GM18517 (cell line): ENCODE measurements around the gene GALNTL6.
A peak's percentile ranks its signal among the peaks of the same experiment; 100 is the strongest.

ENCODE experiments used
- ATAC-seq: cut with Tn5 transposase; IDR thresholded peaks from one replicate; pipeline ENCODE4 v1.9.1; 2021; ENCODE audit warnings: mild to moderate bottlenecking, moderate library complexity; ENCODE audit not compliant: unreplicated experiment

GALNTL6 gene

GRCh38 chr4:171983935-171984805, 171.0 kb downstream of the GALNTL6 start:
- ATAC-seq, result no peak

- no peak for ATAC-seq
These were observed 171.9 kb downstream of the GALNTL6 start for GRCh38 chr4:171985129-171985528.

DNA sequence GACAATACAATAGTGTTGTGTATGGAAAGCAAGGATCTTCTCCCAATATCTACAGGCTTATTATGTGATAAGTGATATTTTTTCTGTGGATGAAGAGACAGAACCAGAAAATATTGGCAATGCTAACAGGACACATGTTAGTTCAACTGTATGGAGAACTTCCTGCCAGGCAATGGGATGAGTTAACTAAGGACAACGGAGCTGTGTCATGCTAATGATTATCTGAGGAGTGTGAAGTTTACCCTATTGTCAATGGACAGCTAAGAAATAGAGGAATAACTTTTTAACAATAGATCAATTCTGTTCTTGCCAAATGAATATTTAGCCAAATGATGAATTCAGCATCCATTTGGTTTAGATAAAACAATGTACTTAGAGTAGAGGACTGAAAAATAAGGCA, 180.0 kb downstream of the GALNTL6 start:
- no peak for ATAC-seq

DNA sequence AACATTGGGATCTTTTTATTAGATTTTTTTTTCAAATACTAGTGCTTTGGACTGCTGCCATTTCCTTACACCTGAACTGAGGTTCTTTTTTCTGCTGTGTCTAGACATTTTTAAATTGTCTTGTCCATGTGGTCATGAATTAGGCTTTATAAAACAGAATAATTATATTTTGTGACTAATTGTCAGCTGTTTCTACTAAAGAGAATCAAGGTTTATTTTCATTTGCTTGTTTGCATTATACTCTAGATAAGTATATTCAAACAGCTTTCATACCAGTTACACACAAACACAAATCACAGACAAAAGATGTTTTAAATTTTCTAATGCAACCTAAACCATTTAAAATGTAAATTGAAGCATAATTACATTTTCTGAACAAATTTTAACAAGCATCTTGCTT, 194.7 kb downstream of the GALNTL6 start:
- no peak for ATAC-seq

DNA sequence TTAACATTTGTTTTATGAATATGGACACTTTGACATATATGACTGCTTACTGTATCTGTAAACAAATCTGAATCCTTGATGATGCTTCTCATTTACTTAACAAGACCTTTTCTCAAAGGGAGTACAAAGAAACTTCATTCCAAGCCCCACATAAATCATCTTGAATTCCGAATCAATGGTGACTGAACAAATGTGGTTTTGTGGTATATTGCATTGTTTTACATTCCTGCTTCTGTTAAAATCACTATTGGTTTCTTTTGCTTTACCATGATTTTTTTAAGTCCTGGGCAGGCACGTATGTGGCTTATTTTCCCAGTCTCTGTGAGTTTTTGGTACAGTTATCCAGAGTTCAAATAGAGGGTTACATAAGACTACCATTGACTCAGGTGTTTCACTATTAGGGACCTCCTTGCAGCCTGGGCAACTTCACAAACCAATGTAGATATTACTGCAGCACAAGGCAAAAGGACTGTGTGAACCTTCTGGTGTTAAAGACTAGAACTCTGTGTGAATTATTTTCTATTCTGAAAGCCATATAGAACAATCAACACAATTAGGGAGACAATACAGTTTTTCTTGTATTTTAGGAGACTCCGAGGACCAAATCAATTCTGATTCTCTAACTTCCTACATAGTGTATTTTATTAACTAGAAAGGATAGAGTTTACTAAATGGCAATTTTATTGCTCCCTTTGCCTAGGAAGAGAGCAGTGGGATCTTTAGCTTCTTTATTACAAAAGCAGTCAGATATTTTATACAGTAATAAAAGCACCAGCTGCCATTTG, 196.4 kb downstream of the GALNTL6 start:
- no peak for ATAC-seq

DNA sequence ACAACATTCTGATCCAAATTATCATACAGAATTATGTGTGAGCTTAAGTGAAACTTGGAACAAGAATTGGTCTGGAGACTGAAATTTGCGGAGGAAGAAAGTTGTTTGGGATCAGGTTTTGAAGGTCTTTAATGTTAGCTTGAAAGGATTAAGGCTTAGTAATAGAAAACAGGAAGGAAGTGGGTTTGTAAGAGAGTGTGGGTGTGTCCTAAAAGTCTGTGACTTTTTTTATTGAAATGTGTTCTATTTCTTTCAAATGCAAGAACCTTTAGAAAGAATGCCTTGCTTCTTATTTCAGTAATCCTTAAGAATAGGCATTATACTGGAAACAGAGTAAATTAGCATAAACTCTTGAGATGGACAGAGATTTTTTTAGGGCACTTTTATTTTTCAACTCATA, 198.0 kb downstream of the GALNTL6 start:
- ATAC-seq, result no peak

DNA sequence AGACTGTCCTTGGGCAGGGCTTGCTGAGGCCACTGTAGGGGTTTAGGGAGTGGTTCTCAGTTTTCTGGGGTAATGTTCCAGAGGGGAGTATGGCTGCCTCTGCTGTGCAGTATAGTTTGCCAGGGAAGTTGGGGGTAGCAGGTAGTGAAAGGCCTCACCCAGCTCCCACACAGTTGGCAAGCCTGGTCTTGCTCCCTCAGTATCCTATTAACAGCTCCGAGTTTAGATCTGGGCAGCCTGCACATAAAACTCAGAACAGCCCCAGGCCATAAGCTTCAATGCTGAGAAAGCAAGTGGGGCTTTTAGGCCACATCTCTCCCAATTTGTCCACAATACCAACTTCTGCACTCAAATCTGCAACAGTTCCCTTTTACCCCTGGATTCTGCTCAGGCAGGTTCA, 205.2 kb downstream of the GALNTL6 start:
- no peak for ATAC-seq

DNA sequence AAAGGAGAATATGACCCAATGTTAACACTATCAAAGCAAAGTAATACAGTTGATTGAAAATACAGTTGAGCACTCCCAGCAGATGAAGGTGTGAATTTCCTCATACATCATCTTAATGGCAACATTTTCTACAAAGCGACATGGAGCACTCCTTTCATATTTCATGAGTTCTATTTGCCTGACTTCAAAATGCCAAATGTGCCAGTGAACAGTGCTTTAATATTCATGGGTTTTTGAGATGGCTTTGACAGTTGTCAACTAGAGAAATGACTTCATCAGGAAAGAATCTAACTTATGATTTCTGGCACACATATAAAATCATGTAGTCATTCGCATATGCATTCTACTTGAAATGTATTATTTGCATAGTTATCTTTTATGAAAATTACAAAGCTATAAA, 222.4 kb downstream of the GALNTL6 start:
- ATAC-seq, result no peak

DNA sequence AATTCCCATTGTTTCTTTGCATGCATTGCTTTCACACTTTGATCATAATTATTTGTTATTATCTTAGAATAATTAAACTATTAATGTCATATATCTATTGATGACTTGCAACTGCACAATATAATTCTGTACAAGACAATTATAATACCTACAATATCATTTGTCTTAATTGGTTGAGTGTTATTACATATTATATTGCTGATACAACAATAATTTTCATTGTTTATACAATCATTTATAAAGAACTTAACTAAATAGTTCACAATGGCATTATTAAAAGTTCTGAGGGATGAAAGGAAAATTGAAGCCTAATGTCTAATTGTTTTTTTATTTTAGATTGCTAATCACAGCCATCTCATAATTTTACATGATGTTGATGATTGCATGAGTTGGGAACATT, 227.6 kb downstream of the GALNTL6 start:
- no peak for ATAC-seq

DNA sequence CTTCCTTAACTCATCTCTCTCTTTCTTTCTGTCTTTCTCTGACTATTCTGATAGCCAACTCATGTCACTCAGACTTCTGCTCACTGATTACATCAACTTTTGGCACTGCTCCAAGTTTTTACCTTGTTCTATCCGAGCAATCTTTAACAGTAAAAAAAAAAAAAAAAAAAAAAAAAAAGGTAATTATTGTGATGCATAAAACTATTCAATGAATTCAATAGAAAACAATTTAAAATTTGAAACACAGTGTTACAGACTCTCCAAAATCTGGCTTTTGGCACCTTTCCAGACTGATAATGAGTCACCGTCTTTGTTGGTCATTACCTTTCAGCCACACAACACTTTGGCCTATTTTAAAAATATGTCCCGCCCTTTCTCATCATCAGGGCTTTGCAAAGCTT, 229.5 kb downstream of the GALNTL6 start:
- ATAC-seq, result no peak

- no peak for ATAC-seq
These were observed 232.8 kb downstream of the GALNTL6 start for GRCh38 chr4:172045981-172046380.

DNA sequence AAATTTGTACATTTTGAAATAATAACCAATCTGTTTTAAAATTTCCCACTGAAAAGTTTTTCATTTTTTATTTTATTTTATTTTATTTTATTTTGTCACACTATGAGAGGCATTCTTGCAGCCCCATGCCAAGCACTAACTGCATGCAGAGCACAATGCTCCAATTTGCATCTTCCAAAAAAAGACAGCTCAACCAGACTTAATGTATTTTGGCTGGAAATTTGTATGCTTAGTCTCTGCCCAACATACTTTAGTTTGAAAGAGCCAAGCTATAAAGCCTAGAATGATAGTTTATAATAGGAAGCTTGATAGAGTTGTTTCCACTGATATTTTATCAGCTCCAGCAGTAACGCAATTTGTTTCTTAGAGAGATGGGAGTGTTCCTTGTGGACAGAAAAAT, 235.5 kb downstream of the GALNTL6 start:
- no peak for ATAC-seq

GRCh38 chr4:172050911-172051310, 237.7 kb downstream of the GALNTL6 start:
- no peak for ATAC-seq

- peak; percentile 86 for ATAC-seq
These were observed 241.8 kb downstream of the GALNTL6 start for GRCh38 chr4:172055046-172055445.

DNA sequence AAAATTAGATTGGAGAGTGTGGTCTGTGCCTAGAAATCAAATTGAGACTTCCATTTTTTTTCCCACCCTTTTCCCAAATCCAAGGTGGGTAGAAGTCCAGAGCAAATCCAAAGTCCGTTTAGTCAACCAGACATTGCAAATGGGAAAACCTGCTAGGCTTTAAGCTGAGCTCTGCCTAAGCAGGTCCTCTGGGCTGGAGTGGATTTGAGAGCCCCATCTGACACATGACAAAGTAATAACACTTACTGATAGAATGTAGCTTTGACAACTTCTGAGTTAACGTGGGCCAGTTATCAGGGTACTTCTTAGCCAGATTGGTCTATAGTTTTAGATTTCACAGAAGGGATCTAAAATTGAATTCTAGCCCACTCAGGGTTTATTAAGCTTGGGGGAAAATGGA, 242.3 kb downstream of the GALNTL6 start:
- no peak for ATAC-seq

- no peak for ATAC-seq
These were observed 248.0 kb downstream of the GALNTL6 start for GRCh38 chr4:172061204-172061603.

DNA sequence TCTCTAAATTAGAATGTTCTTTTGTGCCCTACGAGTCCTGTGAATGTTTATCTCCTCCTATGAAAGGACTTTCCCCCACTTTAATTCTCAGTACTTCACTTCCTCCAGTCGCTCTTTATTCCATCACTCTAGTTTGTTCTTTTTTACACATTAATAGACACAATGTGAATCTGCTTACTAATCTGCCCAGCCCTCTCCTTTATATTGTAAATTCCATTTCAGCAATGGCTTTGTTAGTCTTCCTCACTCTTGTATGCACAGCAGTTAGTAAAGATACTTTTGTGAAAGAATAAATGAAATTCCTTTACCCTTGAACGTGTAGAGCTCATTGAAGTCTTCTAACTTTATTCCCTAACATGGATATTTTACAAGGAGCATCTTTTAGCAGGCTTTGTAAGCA, 255.3 kb downstream of the GALNTL6 start:
- ATAC-seq, result no peak

GRCh38 chr4:172073590-172073989, 260.4 kb downstream of the GALNTL6 start:
- no peak for ATAC-seq

- no peak for ATAC-seq
These were observed 270.1 kb downstream of the GALNTL6 start for GRCh38 chr4:172083272-172083671.

- ATAC-seq, result no peak
These were observed 275.4 kb downstream of the GALNTL6 start for GRCh38 chr4:172088556-172088955.

DNA sequence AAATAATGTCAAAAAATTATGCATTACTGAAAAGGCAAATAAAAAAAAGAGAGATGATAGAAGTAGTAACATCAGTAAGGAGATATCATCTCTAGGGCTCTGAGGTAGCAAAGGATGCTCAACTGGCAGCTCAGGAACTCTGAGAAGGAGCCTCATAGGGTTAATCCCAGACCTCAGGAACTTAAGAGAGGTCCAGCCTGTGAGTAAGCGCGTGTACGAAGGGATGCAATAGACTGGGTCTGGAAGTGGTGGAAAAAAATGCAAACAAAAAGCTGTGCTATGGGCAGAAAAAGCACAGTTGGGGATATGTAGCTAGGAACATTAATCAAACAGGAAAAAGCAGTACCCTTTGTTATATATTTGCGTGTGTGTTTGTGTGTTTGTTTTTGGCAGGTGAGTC, 282.0 kb downstream of the GALNTL6 start:
- ATAC-seq, result no peak

GRCh38 chr4:172096786-172097185, 283.6 kb downstream of the GALNTL6 start:
- ATAC-seq, result no peak
